GM18502 (cell line): ENCODE results near the gene MICAL2.

Source experiments
- ATAC-seq: cut with Tn5 transposase; IDR thresholded peaks from one replicate; pipeline ENCODE4 v1.9.1; 2021; ENCODE audit warnings: mild to moderate bottlenecking; ENCODE audit not compliant: unreplicated experiment, poor library complexity

The MICAL2 gene

DNA sequence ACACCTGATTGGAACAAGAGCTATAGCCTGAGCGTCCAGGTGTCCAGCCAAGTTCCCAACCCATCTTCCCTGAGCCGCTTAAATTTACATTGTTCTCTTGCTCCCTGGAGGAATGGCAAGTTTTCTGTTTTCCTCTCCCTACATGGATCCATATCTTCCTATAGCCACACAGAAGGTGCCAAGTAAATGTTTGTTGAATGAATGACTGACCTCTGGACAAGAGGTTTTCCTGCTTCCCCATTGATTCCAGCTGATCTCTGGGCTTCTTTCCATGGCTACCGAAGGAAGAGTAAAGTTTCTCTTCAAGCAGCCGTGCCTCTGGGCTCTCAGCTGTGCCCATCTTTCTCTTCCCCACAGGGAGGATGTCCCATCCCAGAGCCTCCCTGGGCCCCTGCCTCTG lies 107.5 kb downstream of the MICAL2 start:
- no peak for ATAC-seq

DNA sequence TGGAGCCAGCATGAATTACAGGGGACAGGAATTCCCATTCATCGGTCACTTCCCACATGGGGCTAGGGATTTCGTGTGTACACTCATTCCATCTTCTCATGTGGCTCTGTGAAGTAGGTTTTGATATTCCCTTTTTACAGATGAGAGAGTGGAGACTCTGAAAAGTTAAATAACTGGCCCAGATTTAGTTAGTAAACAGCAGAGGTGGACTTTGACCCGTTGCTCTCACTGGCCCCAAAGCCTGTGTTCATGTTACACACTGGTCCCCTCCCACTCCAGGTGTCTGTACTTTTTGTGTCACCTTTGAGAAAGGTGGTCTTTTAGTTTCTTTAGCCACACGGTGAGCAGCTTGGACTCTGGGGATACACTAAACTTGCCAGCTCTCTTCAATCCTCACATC lies 108.5 kb downstream of the MICAL2 start:
- no peak for ATAC-seq

DNA sequence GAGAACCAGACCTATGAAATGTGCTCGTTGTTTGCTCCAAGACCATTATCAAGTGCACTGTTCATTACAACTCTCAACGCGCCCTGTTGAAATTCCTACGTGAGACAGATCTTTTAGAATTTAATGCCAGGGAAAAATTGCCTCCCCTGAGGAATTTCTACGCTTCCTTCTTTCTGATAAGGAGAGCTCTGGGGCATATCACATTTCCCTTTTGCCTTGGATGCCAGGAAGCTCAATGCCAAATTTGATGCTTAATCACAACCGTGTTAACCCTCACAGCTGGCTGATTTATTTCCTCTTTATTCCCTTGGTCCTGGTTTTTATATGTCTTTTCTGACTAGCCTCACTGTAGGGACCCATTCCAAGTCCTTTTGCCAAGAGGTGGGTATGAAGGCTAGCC lies 109.4 kb downstream of the MICAL2 start:
- no peak for ATAC-seq

DNA sequence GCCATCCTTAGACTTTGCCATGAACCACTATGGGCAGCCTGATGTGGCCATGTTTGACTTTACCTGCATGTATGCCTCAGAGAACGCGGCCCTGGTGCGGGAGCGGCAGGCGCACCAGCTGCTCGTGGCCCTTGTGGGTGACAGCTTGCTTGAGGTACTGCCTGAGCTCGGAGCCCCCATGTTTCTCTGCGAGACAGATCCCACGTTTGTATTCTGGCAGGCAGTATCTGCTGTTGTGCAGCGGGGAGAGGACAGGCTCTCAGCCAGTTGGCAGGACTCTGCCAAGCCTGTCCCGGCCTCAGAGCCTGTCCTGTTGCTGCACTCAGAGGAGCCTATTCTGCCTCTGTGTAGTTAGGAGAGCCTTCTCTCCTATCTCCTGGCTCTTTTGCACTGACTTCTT lies 109.9 kb downstream of the MICAL2 start:
- no peak for ATAC-seq

DNA sequence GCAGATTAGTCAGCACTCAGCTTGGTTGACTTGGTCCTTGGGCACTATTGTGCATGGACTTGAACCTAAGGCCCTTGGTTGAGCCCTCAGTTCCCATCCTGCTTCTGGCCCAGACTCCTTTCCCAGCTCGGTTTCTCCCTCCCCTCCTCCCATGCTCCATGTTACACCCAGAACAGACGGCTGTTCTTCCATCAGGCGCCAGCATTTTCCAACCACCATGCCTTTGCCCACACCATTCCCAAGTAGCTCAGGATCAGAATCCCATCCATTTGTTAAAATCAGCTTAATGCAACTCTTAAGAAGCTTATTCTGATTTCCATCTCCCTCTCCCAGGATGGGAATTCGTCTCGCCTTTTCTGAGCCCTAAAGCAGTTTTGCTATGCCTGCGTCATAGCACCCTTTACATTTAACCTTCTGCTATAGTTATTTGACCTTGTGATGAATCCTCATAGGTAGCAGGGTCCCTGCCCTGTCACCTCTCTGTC lies 110.7 kb downstream of the MICAL2 start:
- no peak for ATAC-seq

DNA sequence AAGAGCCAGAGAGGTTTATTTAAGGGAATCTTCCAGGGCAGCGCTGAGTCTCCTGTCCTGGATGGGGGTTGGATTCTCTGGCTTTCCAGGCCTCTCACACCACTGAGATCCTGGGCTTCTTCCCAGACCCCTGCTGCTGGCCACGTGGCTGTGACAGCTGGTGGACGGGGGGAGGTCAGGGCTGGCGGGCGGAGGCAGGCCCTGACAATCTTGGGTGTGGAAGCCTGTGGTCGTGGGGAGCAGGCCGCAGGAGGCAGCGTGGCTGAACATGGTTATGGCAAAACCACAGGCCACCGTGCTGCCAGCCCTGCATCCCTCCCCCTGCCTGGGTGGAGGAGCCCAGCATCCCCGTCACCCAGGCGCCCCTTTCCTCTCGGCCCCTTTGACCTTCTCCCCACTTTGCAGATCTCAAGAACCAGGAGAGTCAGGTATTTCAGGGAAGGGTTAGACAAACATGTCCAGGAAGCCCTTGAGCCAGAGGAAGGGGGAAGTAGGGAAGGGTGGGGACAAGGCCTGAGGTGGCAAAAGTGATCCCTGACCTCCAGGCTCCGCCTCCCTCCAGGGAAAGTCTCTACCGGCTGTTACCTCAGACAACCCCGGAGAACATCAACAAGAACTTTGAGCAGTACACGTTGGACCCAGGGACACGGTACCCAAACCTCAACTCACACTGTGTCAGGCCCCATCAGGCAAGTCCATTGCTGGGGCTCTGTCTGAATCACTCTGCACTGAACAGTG lies 111.8 kb downstream of the MICAL2 start:
- no peak for ATAC-seq

DNA sequence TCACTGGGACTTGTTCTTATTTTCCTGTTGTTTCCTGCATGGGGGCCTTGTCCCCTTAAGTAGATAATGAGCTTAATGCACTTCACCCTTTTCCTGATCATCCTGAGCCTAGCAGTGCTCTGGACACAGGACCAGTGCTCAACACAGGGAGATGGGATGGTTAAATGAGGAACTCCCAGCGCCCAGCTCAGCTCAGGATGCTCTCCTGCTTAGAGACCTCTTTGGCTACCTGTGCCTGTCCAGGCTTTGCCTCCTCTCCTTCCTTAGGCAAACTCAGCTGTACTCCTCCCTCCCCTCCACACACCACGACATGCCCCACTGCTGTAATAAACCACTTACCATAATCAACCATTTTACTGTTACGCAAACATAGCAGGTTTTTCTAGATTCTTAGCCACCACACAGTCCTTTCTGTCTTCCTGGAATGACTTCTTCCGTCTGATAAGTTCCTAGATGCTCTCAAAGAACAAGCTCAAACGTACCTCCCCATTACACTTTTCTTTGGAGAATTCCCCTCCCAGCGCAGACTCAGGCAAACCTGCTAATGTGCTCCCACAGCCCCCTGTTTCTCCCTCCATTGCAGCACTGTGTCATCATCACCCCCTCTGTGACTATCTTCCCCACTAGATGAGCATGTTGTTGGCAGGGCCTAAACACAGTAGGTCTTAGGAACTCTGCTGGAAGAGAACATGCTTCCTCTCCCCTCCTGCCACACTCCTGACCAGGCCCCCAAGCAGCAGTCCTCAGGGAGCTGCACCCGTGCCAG lies 113.6 kb downstream of the MICAL2 start:
- peak; percentile 30 for ATAC-seq

DNA sequence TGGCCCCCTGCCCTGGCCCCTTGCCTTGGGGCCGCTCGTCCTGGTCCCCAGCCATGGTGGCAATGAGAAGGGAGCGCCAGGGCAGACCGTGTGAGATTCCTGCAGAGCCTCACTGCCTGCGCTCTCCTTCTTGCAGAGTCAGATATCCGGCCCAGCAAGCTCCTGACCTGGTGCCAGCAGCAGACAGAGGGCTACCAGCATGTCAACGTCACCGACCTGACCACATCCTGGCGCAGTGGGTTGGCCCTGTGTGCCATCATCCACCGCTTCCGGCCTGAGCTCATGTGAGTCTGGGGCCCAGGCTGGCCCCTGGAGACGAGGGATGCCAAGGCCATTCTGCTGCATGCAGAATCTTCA lies 114.1 kb downstream of the MICAL2 start:
- peak; percentile 99 for ATAC-seq

DNA sequence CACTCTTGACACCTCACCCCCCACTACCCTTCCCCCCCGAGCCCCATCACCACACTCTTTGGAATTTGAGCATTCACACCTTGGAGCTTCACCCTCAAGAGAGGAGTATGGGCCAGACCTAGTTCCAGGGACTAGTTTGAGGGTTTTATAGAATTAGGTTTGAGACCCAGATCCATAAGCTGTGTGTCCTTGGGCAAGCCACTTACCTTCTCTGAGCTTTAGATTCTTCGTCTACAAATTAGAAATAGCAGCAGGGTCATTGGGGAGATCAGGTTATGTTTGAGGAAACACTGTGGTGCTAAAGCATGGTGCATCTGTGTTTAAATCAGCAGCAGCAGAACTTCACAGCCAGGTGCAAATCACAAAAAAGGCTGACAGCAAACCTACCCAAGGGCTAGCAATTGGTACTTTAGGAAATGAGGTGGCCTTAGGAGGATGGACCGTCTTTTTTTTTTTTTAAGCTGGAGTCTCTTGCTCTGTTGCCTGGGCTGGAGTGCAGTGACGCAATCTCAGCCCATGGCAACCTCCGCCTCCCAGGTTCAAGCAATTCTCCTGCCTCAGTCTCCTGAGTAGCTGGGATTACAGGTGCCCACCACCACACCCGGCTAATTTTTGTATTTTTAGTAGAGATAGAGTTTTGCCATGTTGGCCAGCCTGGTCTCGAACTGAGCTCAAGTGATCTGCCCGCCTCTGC lies 114.8 kb downstream of the MICAL2 start:
- no peak for ATAC-seq

DNA sequence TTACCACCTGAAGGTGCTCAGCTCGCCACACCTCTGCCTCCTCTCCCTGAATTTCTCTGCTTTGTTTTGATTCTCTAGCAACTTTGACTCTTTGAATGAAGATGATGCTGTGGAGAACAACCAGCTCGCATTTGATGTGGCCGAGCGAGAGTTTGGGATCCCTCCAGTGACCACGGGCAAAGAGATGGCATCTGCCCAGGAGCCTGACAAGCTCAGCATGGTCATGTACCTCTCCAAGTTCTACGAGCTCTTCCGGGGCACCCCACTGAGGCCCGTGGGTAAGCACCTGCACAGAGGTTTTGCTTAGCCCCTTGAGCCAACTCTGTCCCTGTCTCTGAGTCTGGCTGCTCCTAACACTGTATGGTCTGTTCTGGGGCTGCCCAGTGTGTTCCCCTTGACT lies 115.7 kb downstream of the MICAL2 start:
- no peak for ATAC-seq

DNA sequence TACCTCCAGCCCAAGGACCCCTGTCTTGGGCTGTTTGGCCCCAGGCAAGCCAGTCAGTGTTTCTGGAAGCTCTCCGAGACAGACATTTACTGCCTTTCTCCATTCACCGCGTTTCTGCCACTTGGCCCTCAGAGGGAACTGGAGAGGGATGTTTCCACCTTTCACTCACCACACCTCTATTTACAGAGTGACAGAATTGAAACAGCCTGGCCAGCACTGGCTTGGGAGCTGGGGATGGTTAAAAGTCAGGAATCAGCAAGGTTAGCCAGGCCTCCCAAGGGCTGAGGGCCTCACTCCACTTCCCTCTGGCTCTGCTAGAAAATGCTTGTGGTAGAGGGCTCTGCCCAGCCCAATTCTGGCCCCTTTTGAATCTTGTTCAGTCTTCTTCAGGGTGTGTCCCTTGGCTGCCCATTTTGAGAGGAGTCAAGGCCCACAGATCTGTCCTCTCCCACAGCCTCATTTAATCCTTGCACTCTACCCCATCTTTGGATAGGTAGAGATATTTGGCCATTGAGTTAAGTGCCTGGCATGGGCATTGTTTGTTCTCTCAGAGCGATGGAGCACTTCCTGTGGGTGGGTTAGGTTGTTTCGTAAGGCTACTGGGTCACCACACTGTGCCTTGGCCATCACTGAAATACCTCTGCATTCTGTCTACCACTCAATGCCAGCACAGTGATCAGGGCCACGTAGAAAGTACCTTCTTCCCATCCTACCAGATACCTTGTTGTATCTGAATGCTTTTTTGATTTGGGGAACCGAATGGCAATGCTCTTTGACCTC lies 119.2 kb downstream of the MICAL2 start:
- no peak for ATAC-seq

DNA sequence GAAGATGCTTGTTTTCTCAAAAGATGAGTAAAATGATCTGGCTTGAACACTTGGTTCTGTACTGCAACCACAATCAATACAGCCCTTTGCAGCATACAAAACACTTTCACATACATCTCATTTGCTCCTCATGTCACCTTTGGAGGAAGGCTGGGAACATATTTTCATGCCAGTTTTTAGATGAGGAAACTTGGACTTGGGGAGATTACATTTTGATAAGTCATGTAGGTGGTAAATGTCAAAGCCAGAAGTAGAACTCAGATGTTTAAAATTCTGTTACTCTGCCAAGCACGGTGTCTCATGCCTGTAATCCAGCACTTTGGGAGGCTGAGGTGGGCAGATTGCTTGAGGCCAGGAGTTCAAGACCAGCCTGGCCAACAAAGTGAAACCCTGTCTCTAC lies 121.8 kb downstream of the MICAL2 start:
- no peak for ATAC-seq

DNA sequence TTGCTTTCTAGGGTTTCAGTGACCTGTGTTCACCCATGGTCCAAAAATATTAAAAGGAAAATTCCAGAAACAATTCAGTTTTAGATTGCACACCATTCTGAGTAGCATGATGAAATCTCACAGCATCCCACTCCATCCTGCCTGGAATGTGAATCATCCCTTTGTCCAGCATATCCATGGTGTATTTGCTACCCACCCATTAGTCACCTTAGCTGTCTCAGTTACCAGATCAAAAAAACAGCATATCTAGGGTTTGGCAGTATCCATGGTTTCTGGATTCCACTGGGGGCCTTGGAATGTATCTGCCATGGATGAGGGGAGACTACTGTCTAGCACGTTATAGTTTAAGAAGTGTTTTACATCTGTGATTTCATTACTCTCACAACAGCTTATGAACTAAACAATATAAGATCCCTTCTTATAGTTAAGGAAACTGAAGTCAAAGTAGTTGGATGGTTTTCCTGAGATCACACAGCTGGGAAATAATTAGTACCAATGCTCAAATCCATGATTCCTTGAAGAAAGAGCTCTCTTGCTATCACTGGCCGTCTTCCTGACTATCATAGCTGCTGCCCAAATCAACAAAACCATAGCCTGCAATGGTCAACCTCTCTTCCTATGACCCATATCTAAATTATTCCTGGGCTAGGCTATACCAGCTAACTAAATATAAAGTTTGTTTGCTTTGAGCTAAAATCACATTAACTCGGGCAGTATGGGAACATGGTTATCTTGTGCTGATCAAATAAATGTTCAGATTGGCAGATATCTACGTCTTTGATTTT lies 122.6 kb downstream of the MICAL2 start:
- ATAC-seq = no peak

DNA sequence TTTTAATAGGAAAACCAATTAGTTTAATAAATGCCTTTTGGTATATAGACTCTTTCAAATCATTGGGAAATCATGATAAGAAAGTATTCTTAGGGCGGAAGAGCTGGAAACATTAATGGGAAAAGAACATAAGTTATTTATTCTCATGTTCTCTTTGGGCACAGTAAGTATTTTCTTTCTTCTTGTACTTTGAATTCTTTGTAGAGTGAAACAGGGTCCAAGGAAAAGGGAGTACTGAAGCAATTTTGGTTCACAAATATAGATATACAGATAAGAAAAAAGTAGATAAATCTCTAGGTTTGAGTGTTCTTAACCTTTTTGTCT lies 123.2 kb downstream of the MICAL2 start:
- no peak for ATAC-seq

DNA sequence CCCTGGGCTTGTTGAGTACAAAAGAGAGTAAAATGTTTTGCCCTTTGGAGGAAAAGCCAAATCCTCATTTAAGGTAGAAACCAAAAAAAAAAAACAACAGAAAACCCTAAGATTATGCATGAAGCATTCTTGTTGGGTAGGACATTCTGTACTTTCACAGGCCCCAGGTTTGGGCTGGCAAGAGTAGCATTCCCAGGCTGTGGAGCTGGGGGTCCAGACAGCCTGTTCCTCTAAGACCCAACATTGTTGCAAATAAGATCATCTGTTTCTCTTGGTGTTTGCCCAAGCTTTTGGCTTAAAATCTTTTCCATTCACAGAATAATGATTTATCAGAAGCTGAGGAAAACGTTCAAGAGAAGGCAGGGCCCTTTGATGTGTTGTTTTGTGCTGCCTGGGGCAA lies 123.8 kb downstream of the MICAL2 start:
- ATAC-seq = no peak

DNA sequence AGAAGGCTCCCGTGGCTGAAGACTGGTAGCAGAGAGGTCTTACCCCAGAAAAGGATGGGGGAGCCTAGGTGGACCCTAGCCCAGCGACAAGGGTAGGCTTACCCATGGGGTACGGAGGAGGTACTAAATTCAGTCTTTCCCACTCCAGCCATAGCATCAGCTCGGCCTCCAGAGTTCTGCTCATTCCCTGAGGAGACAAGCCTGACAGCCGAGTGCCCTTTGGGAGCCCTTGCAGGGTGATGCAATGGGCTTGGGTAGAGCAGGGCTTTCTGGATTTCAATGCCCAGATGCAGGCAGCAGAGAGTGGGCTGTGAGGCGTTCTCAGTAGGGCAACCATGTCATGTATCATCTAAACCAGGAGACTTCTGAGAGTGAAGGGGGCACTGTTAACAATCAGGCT lies 124.7 kb downstream of the MICAL2 start:
- no peak for ATAC-seq

DNA sequence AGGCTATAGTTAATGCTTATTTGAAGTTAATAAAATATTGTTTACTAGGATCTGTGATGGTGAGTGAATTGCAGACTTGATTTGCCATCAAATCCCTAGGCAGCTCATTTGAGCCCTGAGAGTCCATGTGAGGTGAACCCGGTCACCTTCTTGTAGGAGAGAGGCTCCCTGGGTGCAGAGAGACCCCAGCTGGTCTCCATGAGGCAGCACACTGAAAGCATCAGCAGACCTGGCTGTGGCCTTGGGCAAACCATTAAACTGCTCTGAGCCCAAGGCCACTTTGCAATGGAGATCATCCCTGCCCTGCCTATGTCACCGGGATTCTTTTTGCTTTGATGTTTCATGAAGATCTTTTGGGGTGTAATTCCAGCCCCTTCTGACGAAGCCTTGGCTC lies 125.2 kb downstream of the MICAL2 start:
- no peak for ATAC-seq

DNA sequence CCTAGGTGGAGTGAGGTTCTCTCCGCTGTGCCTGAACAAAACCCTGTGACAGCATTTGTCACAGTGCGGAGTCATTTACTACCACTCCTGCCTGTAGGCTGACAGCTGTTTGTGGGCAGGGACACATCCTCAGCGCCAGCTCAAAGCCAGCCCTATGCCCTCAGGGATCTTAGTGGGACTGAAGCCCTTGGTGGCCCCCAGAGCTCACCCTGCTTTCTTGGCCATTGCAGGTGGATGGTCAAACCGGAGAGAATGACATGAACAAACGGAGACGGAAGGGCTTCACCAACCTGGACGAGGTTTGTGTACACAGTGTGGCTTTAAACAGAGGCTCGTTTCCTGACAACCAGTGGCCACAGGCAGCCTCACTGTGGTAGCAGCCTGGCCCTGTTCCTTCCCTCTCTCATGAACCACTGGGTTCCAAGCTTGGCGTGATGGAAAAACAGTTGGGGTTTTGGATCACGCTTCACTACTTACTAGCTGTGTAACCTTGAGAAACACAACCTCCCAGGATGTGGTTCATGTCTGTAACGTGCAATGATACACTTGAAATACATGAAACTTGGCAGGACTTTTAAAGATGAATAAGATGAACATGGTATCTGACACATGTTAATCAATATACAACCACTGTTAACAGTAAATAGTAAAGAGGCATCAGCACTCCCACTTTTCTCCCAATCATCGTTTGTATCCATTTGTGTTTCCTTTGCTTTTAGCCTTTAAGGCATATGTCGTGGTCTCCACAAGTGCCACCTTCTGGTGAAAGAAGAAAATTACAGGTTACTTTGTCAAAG lies 125.8 kb downstream of the MICAL2 start:
- ATAC-seq = peak; percentile 81

DNA sequence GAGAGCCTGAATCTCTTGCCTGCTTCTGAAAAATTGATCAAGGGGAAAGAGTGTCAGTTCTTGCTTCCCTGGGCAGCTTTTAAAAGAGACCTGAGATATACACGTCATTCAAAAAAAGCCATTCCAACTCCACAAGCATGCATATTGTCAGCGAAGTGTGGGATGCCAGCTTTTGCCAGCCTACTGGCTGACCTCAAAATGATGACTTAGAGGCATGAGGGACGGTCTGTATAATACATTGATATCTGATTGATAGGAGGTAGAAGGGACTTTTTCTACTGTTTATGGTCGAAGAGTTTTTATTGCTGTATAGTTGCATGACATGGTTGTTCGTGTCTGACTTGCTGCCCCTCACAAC lies 126.3 kb downstream of the MICAL2 start:
- no peak for ATAC-seq
